Adrenal gland (tissue), 12 donors: ENCODE data around the gene MACROD2. TPM values are rescaled to one million over a fixed set of nuclear protein-coding genes. Genes with fewer than 3 reads are reported as not detected.

Experiments
- DNase-seq, 7 donors: peaks; one replicate each; pipeline ENCODE4 v3.0.0-alpha.2; 2019 to 2020
- H3K27ac ChIP-seq, 5 donors: fragments of 200-600 bp; sonication (generic) in 4 of 5; 1 replicate in 3 of 5; 2 replicates in 2 of 5; pipeline versions ENCODE4 v1.5.1 to v1.8.0; 2016 to 2020; ENCODE audit warnings: mild to moderate bottlenecking in 1 of 5
- H3K27me3 ChIP-seq: fragments of 200-600 bp; 2 replicates; pipeline ENCODE4 v1.8.0; 2021
- H3K36me3 ChIP-seq, 2 donors: fragments of 200-600 bp; replicated peaks in 1 of 2; 1 replicate in 1 of 2; 2 replicates in 1 of 2; pipeline versions ENCODE4 v1.5.1 to v1.8.0; 2018 to 2022
- H3K4me1 ChIP-seq, 2 donors: fragments of 200-600 bp; replicated peaks in 1 of 2; 1 replicate in 1 of 2; 2 replicates in 1 of 2; pipeline versions ENCODE4 v1.5.1 to v1.8.0; 2018 to 2021
- H3K4me3 ChIP-seq, 4 donors: fragments of 200-600 bp; sonication (generic) in 3 of 4; one replicate each; pipeline ENCODE4 v1.5.1; 2016 to 2018
- H3K9me3 ChIP-seq, 3 donors: fragments of 200-600 bp; sonication (generic) in 1 of 3; replicated peaks in 1 of 3; 1 replicate in 2 of 3; 2 replicates in 1 of 3; pipeline versions ENCODE4 v1.5.1 to v1.8.0; 2016 to 2021
- POLR2A ChIP-seq, 2 donors: fragments of 450-650 bp; IDR thresholded peaks; one replicate each; pipeline ENCODE4 v1.6.1; 2017; ENCODE audit warnings: antibody characterized with exemption in 2 of 2, mild to moderate bottlenecking in 2 of 2, moderate library complexity in 1 of 2
- WGBS, 4 donors: extraction: QIAGEN DNeasy Blood & Tissue Kit in 2 of 4; methylation state at CpG; one replicate each; pipeline versions ENCODE4 v1.1.5 to v1.1.7; 2013 to 2017; 5-methylcytosine and 5-hydroxymethylcytosine counted together
- intact Hi-C, 2 donors: fragments of 100-400 bp; cut with DNase I; formaldehyde crosslinking; loops; one replicate each; pipeline versions ENCODE4 v1.14.1 to v1.15.0; 2022 to 2023
- polyA plus RNA-seq, 3 donors: library from polyadenylated mRNA; stranded (reverse); fragments of 200-250 nt in 2 of 3; fragments of 350-450 nt in 1 of 3; fragmentation: Illumina TruSeq in 1 of 3; extraction: RNeasy Lipid Tissue Mini Kit (QIAGEN cat#74804) in 1 of 3; gene quantifications; one replicate each; pipeline ENCODE4 v1.2.3, GENCODE V29; 2013 to 2014
- small RNA-seq, 2 donors: library from RNA; depleted of rRNA; stranded (forward); fragments of <200 nt; gene quantifications; one replicate each; pipeline ENCODE3, GENCODE V24; 2016
- total RNA-seq, 9 donors: library from RNA; depleted of rRNA in 4 of 9; stranded (reverse); fragments of >200 nt in 4 of 9; fragments of 120-200 nt in 1 of 9; fragmentation: NEBNext Ultra II Directional in 1 of 9; extraction: Animal tissue kit (Norgen Biotek cat#: 25700) in 1 of 9; gene quantifications; one replicate each; pipeline versions ENCODE4 v1.1.0 to v1.2.4, GENCODE V29; 2013 to 2023
- TF ChIP-seq, protein P1 (sequence below), 6 experiments: fragments of 450-650 bp in 4 of 6; fragments of 200-600 bp in 2 of 6; sonication (generic) in 1 of 6; IDR thresholded peaks; 1 replicate in 5 of 6; 2 replicates in 1 of 6; pipeline versions ENCODE4 v1.5.1 to v1.8.0; 2016 to 2021; ENCODE audit warnings: antibody characterized with exemption in 6 of 6, mild to moderate bottlenecking in 2 of 6, moderate library complexity in 1 of 6
- donor health status: healthy with polysubstance abuse.
- donor health status: Bipolar disorder and iron deficiency.
- donor health status: DM: yes; HTN: yes; CAD: no.
- donor health status: DM: no; HTN: no; CAD: no.
- donor health status: DM: no; HTN: no; CAD: no.
- donor health status: DM: yes; HTN: yes; CAD: no.

Gene MACROD2
- total and polyA plus RNA-seq, 12 donors = 1.1 to 21.2 (median 6.4) TPM

GRCh38 chr20:16100111-16100510 lies 2104.8 kb downstream of the MACROD2 start:
- no peaks in the 10 kb centered on the region for H3K36me3 ChIP-seq
- no peaks in the 10 kb centered on the region for H3K4me1 ChIP-seq
- no peak for DNase-seq
- TF ChIP-seq, protein P1, sequence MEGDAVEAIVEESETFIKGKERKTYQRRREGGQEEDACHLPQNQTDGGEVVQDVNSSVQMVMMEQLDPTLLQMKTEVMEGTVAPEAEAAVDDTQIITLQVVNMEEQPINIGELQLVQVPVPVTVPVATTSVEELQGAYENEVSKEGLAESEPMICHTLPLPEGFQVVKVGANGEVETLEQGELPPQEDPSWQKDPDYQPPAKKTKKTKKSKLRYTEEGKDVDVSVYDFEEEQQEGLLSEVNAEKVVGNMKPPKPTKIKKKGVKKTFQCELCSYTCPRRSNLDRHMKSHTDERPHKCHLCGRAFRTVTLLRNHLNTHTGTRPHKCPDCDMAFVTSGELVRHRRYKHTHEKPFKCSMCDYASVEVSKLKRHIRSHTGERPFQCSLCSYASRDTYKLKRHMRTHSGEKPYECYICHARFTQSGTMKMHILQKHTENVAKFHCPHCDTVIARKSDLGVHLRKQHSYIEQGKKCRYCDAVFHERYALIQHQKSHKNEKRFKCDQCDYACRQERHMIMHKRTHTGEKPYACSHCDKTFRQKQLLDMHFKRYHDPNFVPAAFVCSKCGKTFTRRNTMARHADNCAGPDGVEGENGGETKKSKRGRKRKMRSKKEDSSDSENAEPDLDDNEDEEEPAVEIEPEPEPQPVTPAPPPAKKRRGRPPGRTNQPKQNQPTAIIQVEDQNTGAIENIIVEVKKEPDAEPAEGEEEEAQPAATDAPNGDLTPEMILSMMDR (IDR thresholded peaks at IDR 0.05) = no peak
- intact Hi-C loops = no loop called here
- no peak overlapping the region for H3K4me3 ChIP-seq
- no peaks in the 10 kb centered on the region for H3K27me3 ChIP-seq
- WGBS, 4 donors = 90 to 92% (median 90%) methylated on average over 3 of the region's 3 CpGs
- H3K27ac ChIP-seq = no peak overlapping the region
- no peaks in the 10 kb centered on the region for H3K9me3 ChIP-seq

DNA sequence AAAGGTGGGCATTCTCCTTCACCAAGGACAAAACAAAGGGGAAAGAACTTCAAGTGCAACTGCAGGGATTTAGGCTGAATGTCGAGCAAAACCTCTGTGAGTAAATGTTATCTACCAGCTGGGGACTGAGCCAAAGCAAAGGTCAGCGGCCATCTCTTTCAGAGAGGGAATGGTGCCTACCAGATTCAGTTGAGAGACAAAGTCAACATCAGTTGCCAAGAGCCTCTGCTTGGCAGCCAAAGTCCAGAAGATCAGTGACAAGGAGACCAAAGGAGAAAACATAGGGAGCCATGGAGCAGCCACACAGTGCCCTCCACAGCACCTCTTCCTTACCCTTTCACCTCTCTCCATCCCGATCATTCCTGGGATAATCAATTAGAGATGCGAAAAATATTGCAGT lies 2105.5 kb downstream of the MACROD2 start:
- 77 to 83% (median 79%) methylated on average over 4 of the region's 4 CpGs for WGBS, 4 donors
- TF ChIP-seq, protein P1 (IDR thresholded peaks at IDR 0.05) = no peak
- no peak for TF ChIP-seq POLR2A (IDR thresholded peaks at IDR 0.05)
- Histone ChIP-seq H3K27ac (no peak overlapping the region), H3K9me3 (no peaks in the 10 kb centered on the region), H3K27me3 (no peaks in the 10 kb centered on the region), H3K4me1 (no peaks in the 10 kb centered on the region), H3K36me3 (no peaks in the 10 kb centered on the region), H3K4me3 (no peak overlapping the region)
- intact Hi-C loops = no loop called here
- DNase-seq = no peak

Small RNA genes within 50 kb of the gene (small RNA-seq; reads per million reads assigned to genes)
- gene RN7SL864P (0 reads per million in 2 donors), gene RNA5SP475 (0 reads per million in 2 donors), gene RNU6-1159P (0 reads per million in 2 donors), gene RNU6-115P (0.12 to 0.17 reads per million in 2 donors), gene RNU6-228P (0 reads per million in 2 donors), gene RNU6-278P (0 reads per million in 2 donors), gene RPS3P1 (0 reads per million in 2 donors)

Other genes with a start within 250 kb of the MACROD2 start
- 10 to 100 TPM in 8 of 9 donors, 1 to 10 TPM in 1; 3.6 to 23.1 (median 12.5) TPM for gene ESF1, start 210.6 kb upstream of the MACROD2 start, total RNA-seq
- 10 to 100 TPM in 2 of 3 donors, 1 to 10 TPM in 1; 7.1 to 25.4 (median 19.3) TPM for gene ESF1, start 210.6 kb upstream of the MACROD2 start, polyA plus RNA-seq
- gene NDUFAF5, start 210.5 kb upstream of the MACROD2 start, total RNA-seq = 10 to 100 TPM in 7 of 9 donors, 1 to 10 TPM in 2; 6.3 to 46.4 (median 17.9) TPM
- gene NDUFAF5, start 210.5 kb upstream of the MACROD2 start, polyA plus RNA-seq = 10 to 100 TPM; 32.8 to 54.1 (median 37.5) TPM
- gene SEL1L2, start 4.9 kb upstream of the MACROD2 start, total RNA-seq = 1 to 10 TPM in 1 of 9 donors, under 1 TPM in 2, not detected in 6; 0.22 to 2.3 (median 0.45) TPM
- gene SEL1L2, start 4.9 kb upstream of the MACROD2 start, polyA plus RNA-seq = under 1 TPM in 1 of 3 donors, not detected in 2; 0.40 TPM